H1 (cell line): Measurements from ENCODE around the gene GJD3.

Source experiments
- NRF1 ChIP-seq: IDR thresholded peaks from 2 replicates; pipeline ENCODE4 v1.6.1; 2011; ENCODE audit warnings: mild to moderate bottlenecking, low read depth, low read length, improper control_type of control experiment
- TF ChIP-seq, protein P1 (sequence below), 3 experiments: IDR thresholded peaks; 1 replicate in 2 of 3; 2 replicates in 1 of 3; pipeline versions ENCODE4 v1.5.1 to v1.6.1; 2011; ENCODE audit warnings: low read length in 3 of 3, mild to moderate bottlenecking in 3 of 3, inconsistent platforms in 2 of 3, low read depth in 1 of 3, moderate library complexity in 1 of 3; ENCODE audit not compliant: insufficient read depth in 1 of 3; ENCODE audit errors: control extremely low read depth in 1 of 3
- TF ChIP-seq, protein P2 (sequence below): IDR thresholded peaks from 2 replicates; pipeline ENCODE4 v1.6.1; 2012; ENCODE audit warnings: inconsistent platforms

- TF ChIP-seq, protein P1, sequence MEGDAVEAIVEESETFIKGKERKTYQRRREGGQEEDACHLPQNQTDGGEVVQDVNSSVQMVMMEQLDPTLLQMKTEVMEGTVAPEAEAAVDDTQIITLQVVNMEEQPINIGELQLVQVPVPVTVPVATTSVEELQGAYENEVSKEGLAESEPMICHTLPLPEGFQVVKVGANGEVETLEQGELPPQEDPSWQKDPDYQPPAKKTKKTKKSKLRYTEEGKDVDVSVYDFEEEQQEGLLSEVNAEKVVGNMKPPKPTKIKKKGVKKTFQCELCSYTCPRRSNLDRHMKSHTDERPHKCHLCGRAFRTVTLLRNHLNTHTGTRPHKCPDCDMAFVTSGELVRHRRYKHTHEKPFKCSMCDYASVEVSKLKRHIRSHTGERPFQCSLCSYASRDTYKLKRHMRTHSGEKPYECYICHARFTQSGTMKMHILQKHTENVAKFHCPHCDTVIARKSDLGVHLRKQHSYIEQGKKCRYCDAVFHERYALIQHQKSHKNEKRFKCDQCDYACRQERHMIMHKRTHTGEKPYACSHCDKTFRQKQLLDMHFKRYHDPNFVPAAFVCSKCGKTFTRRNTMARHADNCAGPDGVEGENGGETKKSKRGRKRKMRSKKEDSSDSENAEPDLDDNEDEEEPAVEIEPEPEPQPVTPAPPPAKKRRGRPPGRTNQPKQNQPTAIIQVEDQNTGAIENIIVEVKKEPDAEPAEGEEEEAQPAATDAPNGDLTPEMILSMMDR (IDR thresholded peaks at IDR 0.05; ENCODE audit: control extremely low read depth in 1 of 3, insufficient read depth in 1 of 3, low read depth in 1 of 3, low read length in 3 of 3) = no peak
- no peak for TF ChIP-seq NRF1
- TF ChIP-seq, protein P2, sequence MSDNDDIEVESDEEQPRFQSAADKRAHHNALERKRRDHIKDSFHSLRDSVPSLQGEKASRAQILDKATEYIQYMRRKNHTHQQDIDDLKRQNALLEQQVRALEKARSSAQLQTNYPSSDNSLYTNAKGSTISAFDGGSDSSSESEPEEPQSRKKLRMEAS = no peak
Observed at GRCh38 chr17:40404003-40404402, 39.5 kb upstream of the GJD3 start.
